ENCODE data around the gene POU2F1. TPM values are rescaled to one million over a fixed set of nuclear protein-coding genes. Genes with fewer than 3 reads are reported as not detected.

POU2F1 gene
- total RNA-seq (6.9 TPM), polyA plus RNA-seq (ENCODE audit: insufficient read depth in 1 of 8, insufficient read length in 8 of 8, low replicate concordance in 1 of 8) (1 to 10 TPM; 4.5 to 6.7 (median 5.5) TPM)
- long read RNA-seq, donor 1, result 0 reads
- long read RNA-seq, donor 2, result 0 reads
- long read RNA-seq, donor 3, result 0 reads
- long read RNA-seq, donor 4, result 0 reads
- long read RNA-seq, donor 5, full-length matches to known transcripts, result 1 of 1 reads
- long read RNA-seq, donor 5, partial matches to known transcripts, result 0 of 1 reads
- long read RNA-seq, donor 5, other reads (novel, unspliced or antisense), result 0 of 1 reads
- long read RNA-seq, donor 6, result 0 reads
- long read RNA-seq, donor 7, result 0 reads
- long read RNA-seq, donor 8, result 0 reads
- long read RNA-seq, donor 9, full-length matches to known transcripts, result 1 of 1 reads
- long read RNA-seq, donor 9, partial matches to known transcripts, result 0 of 1 reads
- long read RNA-seq, donor 9, other reads (novel, unspliced or antisense), result 0 of 1 reads
- long read RNA-seq, donor 10, result 0 reads
- long read RNA-seq, donor 11, result 0 reads

- Histone ChIP-seq H3K36me3 (ENCODE audit: control insufficient read depth, insufficient read depth, low read length) (no peaks in the 10 kb centered on the region), H3K27me3 (ENCODE audit: control insufficient read depth, insufficient read depth, low read length) (no peaks in the 10 kb centered on the region), H3K9me3 (replicated peaks; ENCODE audit: control insufficient read depth, low read depth, low read length) (peaks cover 2% of the 10 kb centered on the region), H3K4me1 (ENCODE audit: control insufficient read depth, insufficient read depth, low read length) (peaks cover 7% of the 10 kb centered on the region), H3K4me3 (ENCODE audit: low read length) (peak within 1 kb of the TSS; percentile 100), H3K27ac (ENCODE audit: low read length) (peak within 1 kb of the TSS; percentile 97)
- DNase-seq, result peak; percentile 100
- under 1% methylated on average over 34 of the region's 53 CpGs for WGBS (ENCODE audit: insufficient coverage)
Measured at GRCh38 chr1:167220537-167221125, at the start of gene POU2F1. Gene POU2F1 (plus strand): TSS chr1:167220886. CDS start chr1:167220898, 12 bp downstream.

GRCh38 chr1:167171286-167171929 lies 49.3 kb upstream of the POU2F1 start:
- H3K27ac ChIP-seq (ENCODE audit: low read length), result no peak overlapping the region
- DNase-seq, result no peak
- no peaks in the 10 kb centered on the region for H3K9me3 ChIP-seq (replicated peaks; ENCODE audit: control insufficient read depth, low read depth, low read length)
- no peaks in the 10 kb centered on the region for H3K36me3 ChIP-seq (ENCODE audit: control insufficient read depth, insufficient read depth, low read length)
- no peak overlapping the region for H3K4me3 ChIP-seq (ENCODE audit: low read length)
- no peaks in the 10 kb centered on the region for H3K27me3 ChIP-seq (ENCODE audit: control insufficient read depth, insufficient read depth, low read length)
- H3K4me1 ChIP-seq (ENCODE audit: control insufficient read depth, insufficient read depth, low read length), result peaks cover 10% of the 10 kb centered on the region
- 59% methylated on average over 4 of the region's 7 CpGs for WGBS (ENCODE audit: insufficient coverage)

GRCh38 chr1:167173516-167174184 lies 47.0 kb upstream of the POU2F1 start:
- DNase-seq, result no peak
- no peaks in the 10 kb centered on the region for H3K9me3 ChIP-seq (replicated peaks; ENCODE audit: control insufficient read depth, low read depth, low read length)
- WGBS (ENCODE audit: insufficient coverage), result 48% methylated on average over 2 of the region's 5 CpGs
- H3K4me3 ChIP-seq (ENCODE audit: low read length), result no peak overlapping the region
- H3K27me3 ChIP-seq (ENCODE audit: control insufficient read depth, insufficient read depth, low read length), result no peaks in the 10 kb centered on the region
- H3K27ac ChIP-seq (ENCODE audit: low read length), result no peak overlapping the region
- no peaks in the 10 kb centered on the region for H3K4me1 ChIP-seq (ENCODE audit: control insufficient read depth, insufficient read depth, low read length)
- H3K36me3 ChIP-seq (ENCODE audit: control insufficient read depth, insufficient read depth, low read length), result no peaks in the 10 kb centered on the region

GRCh38 chr1:167175901-167176300 lies 44.8 kb upstream of the POU2F1 start:
- H3K27ac ChIP-seq (ENCODE audit: low read length), result no peak overlapping the region
- H3K4me3 ChIP-seq (ENCODE audit: low read length), result no peak overlapping the region
- no peaks in the 10 kb centered on the region for H3K36me3 ChIP-seq (ENCODE audit: control insufficient read depth, insufficient read depth, low read length)
- no peaks in the 10 kb centered on the region for H3K4me1 ChIP-seq (ENCODE audit: control insufficient read depth, insufficient read depth, low read length)
- H3K27me3 ChIP-seq (ENCODE audit: control insufficient read depth, insufficient read depth, low read length), result no peaks in the 10 kb centered on the region
- DNase-seq, result no peak
- H3K9me3 ChIP-seq (replicated peaks; ENCODE audit: control insufficient read depth, low read depth, low read length), result no peaks in the 10 kb centered on the region

- H3K36me3 ChIP-seq (ENCODE audit: control insufficient read depth, insufficient read depth, low read length), result no peaks in the 10 kb centered on the region
- no peak overlapping the region for H3K4me3 ChIP-seq (ENCODE audit: low read length)
- no peak overlapping the region for H3K27ac ChIP-seq (ENCODE audit: low read length)
- H3K27me3 ChIP-seq (ENCODE audit: control insufficient read depth, insufficient read depth, low read length), result no peaks in the 10 kb centered on the region
- H3K4me1 ChIP-seq (ENCODE audit: control insufficient read depth, insufficient read depth, low read length), result no peaks in the 10 kb centered on the region
- WGBS (ENCODE audit: insufficient coverage), result no CpG with 5 or more reads among the region's 1 CpG
- no peaks in the 10 kb centered on the region for H3K9me3 ChIP-seq (replicated peaks; ENCODE audit: control insufficient read depth, low read depth, low read length)
- no peak for DNase-seq
Measured at GRCh38 chr1:167178831-167179230, 41.9 kb upstream of the POU2F1 start.

- Histone ChIP-seq H3K27me3 (ENCODE audit: control insufficient read depth, insufficient read depth, low read length) (no peaks in the 10 kb centered on the region), H3K4me1 (ENCODE audit: control insufficient read depth, insufficient read depth, low read length) (no peaks in the 10 kb centered on the region), H3K4me3 (ENCODE audit: low read length) (no peak overlapping the region), H3K27ac (ENCODE audit: low read length) (no peak overlapping the region), H3K36me3 (ENCODE audit: control insufficient read depth, insufficient read depth, low read length) (no peaks in the 10 kb centered on the region), H3K9me3 (replicated peaks; ENCODE audit: control insufficient read depth, low read depth, low read length) (no peaks in the 10 kb centered on the region)
- DNase-seq, result no peak
Measured at GRCh38 chr1:167182571-167183320, 37.9 kb upstream of the POU2F1 start.

- H3K27me3 ChIP-seq (ENCODE audit: control insufficient read depth, insufficient read depth, low read length), result no peaks in the 10 kb centered on the region
- WGBS (ENCODE audit: insufficient coverage), result no CpG with 5 or more reads among the region's 2 CpGs
- DNase-seq, result no peak
- no peak overlapping the region for H3K4me3 ChIP-seq (ENCODE audit: low read length)
- H3K4me1 ChIP-seq (ENCODE audit: control insufficient read depth, insufficient read depth, low read length), result no peaks in the 10 kb centered on the region
- H3K27ac ChIP-seq (ENCODE audit: low read length), result no peak overlapping the region
- H3K9me3 ChIP-seq (replicated peaks; ENCODE audit: control insufficient read depth, low read depth, low read length), result no peaks in the 10 kb centered on the region
- H3K36me3 ChIP-seq (ENCODE audit: control insufficient read depth, insufficient read depth, low read length), result no peaks in the 10 kb centered on the region
Measured at GRCh38 chr1:167184081-167184480, 36.6 kb upstream of the POU2F1 start.

- H3K4me3 ChIP-seq (ENCODE audit: low read length), result no peak overlapping the region
- 97% methylated on average over 3 of the region's 3 CpGs for WGBS (ENCODE audit: insufficient coverage)
- no peak overlapping the region for H3K27ac ChIP-seq (ENCODE audit: low read length)
- no peaks in the 10 kb centered on the region for H3K4me1 ChIP-seq (ENCODE audit: control insufficient read depth, insufficient read depth, low read length)
- no peaks in the 10 kb centered on the region for H3K36me3 ChIP-seq (ENCODE audit: control insufficient read depth, insufficient read depth, low read length)
- no peak for DNase-seq
- H3K9me3 ChIP-seq (replicated peaks; ENCODE audit: control insufficient read depth, low read depth, low read length), result no peaks in the 10 kb centered on the region
- no peaks in the 10 kb centered on the region for H3K27me3 ChIP-seq (ENCODE audit: control insufficient read depth, insufficient read depth, low read length)
Measured at GRCh38 chr1:167185062-167185461, 35.6 kb upstream of the POU2F1 start.

GRCh38 chr1:167185974-167186657 lies 34.6 kb upstream of the POU2F1 start:
- H3K9me3 ChIP-seq (replicated peaks; ENCODE audit: control insufficient read depth, low read depth, low read length), result no peaks in the 10 kb centered on the region
- H3K27me3 ChIP-seq (ENCODE audit: control insufficient read depth, insufficient read depth, low read length), result no peaks in the 10 kb centered on the region
- DNase-seq, result no peak
- no peaks in the 10 kb centered on the region for H3K36me3 ChIP-seq (ENCODE audit: control insufficient read depth, insufficient read depth, low read length)
- 66% methylated on average over 4 of the region's 6 CpGs for WGBS (ENCODE audit: insufficient coverage)
- H3K4me3 ChIP-seq (ENCODE audit: low read length), result no peak overlapping the region
- H3K4me1 ChIP-seq (ENCODE audit: control insufficient read depth, insufficient read depth, low read length), result no peaks in the 10 kb centered on the region
- no peak overlapping the region for H3K27ac ChIP-seq (ENCODE audit: low read length)
